Calu3 (cell line): Measurements from ENCODE around the gene COX7A1. TPM values are rescaled to one million over a fixed set of nuclear protein-coding genes. Genes with fewer than 3 reads are reported as not detected.
A peak's percentile ranks its signal among the peaks of the same experiment; 100 is the strongest.
"Not testable (repeated sequence)": the region's sequence is repeated elsewhere in the genome, so short reads cannot be mapped to it uniquely, and the experiment has no call there.

ENCODE experiments used
- BruUV-seq: library from RNA; stranded (reverse); fragments of 400-500 nt; replicated peaks from 2 replicates; lab custom pipeline; 2021; lab: Mats Ljungman, UMichigan
- CTCF ChIA-PET: fragments of 300-600 bp; sonication (Branson Sonifier 250); formaldehyde crosslinking; loops from one replicate; lab custom pipeline; 2022; ENCODE audit warnings: antibody characterized with exemption; lab: Charles Lee
- DNase-seq: peaks from one replicate; pipeline ENCODE4 v3.0.0; 2022
- H3K27ac Mint-ChIP-seq: one replicate; pipeline ENCODE4 v1.8.0; 2022; ENCODE audit warnings: mixed read lengths; ENCODE audit not compliant: unreplicated experiment
- H3K27me3 Mint-ChIP-seq: one replicate; pipeline ENCODE4 v1.8.0; 2022; ENCODE audit warnings: mixed read lengths; ENCODE audit not compliant: unreplicated experiment
- H3K36me3 Mint-ChIP-seq: one replicate; pipeline ENCODE4 v1.8.0; 2022; ENCODE audit warnings: mild to moderate bottlenecking, moderate library complexity, mixed read lengths; ENCODE audit not compliant: insufficient read depth, unreplicated experiment
- H3K4me1 Mint-ChIP-seq: one replicate; pipeline ENCODE4 v1.8.0; 2022; ENCODE audit warnings: mild to moderate bottlenecking, low read depth, mixed read lengths; ENCODE audit not compliant: unreplicated experiment
- H3K4me3 Mint-ChIP-seq: one replicate; pipeline ENCODE4 v1.8.0; 2022; ENCODE audit warnings: mild to moderate bottlenecking, low read depth, moderate library complexity, mixed read lengths; ENCODE audit not compliant: unreplicated experiment
- H3K9me3 Mint-ChIP-seq: one replicate; pipeline ENCODE4 v1.8.0; 2022; ENCODE audit warnings: low read depth, mixed read lengths; ENCODE audit not compliant: unreplicated experiment
- CTCF ChIP-seq: fragments of 200-600 bp; IDR thresholded peaks from one replicate; pipeline ENCODE4 v1.8.0; 2022; ENCODE audit warnings: antibody characterized with exemption; ENCODE audit not compliant: unreplicated experiment
- intact Hi-C: fragments of 100-400 bp; cut with micrococcal nuclease; formaldehyde crosslinking; loops from one replicate; pipeline ENCODE4 v1.10.0; 2022; ENCODE audit not compliant: unreplicated experiment
- total RNA-seq: library from RNA; stranded (reverse); gene quantifications from 2 replicates; pipeline ENCODE4 v1.2.3, GENCODE V29; 2022

The COX7A1 gene
- total RNA-seq, 1 experiment from 2014 or later, result not detected

GRCh38 chr19:36131221-36131620 lies 21.0 kb downstream of the COX7A1 start:
- H3K36me3 Mint-ChIP-seq, result peaks cover 55% of the 10 kb centered on the region
- H3K9me3 Mint-ChIP-seq, BruUV-seq, intact Hi-C loops, H3K27me3 Mint-ChIP-seq, CTCF ChIA-PET, H3K4me3 Mint-ChIP-seq, DNase-seq: not testable (repeated sequence)
- H3K4me1 Mint-ChIP-seq, result peaks cover 50% of the 10 kb centered on the region
- H3K27ac Mint-ChIP-seq, result peak overlapping the region; percentile 93

DNA sequence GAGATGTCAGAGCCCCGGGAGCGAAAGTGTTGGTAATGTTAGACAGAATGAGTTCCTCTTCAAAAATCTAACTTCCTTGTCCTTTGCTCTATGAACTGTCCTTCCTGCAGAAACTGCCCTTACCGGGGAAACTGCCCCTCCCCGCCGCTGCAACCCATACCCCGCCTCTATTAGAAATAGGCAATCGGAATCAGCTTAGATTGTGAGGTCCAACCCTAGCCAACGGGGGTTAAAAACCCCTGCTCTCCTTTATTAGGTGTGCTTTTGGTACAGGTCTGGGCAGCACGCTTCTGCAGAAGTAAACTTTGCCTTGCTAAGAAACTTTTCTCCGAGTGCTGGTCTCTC lies 23.9 kb downstream of the COX7A1 start:
- H3K27ac Mint-ChIP-seq, result peak overlapping the region; percentile 81
- no peaks in the 10 kb centered on the region for H3K9me3 Mint-ChIP-seq
- intact Hi-C loops, result no loop called here
- H3K4me3 Mint-ChIP-seq, result peak overlapping the region; percentile 79
- H3K27me3 Mint-ChIP-seq, result no peaks in the 10 kb centered on the region
- CTCF ChIA-PET, result interaction anchor here (0.6 to 1.9 kb wide), 10 partner anchors 8 to 400 kb away, joined by 3 to 19 read pairs (median 8); partner anchors contain the start of genes CAPNS1, POLR2I, TBCB and ZNF146
- no peak for TF ChIP-seq CTCF
- H3K4me1 Mint-ChIP-seq, result peaks cover 30% of the 10 kb centered on the region
- H3K36me3 Mint-ChIP-seq, result peaks cover 63% of the 10 kb centered on the region
- peak; percentile 38 for DNase-seq
- BruUV-seq, result TSS peak; percentile 93

DNA sequence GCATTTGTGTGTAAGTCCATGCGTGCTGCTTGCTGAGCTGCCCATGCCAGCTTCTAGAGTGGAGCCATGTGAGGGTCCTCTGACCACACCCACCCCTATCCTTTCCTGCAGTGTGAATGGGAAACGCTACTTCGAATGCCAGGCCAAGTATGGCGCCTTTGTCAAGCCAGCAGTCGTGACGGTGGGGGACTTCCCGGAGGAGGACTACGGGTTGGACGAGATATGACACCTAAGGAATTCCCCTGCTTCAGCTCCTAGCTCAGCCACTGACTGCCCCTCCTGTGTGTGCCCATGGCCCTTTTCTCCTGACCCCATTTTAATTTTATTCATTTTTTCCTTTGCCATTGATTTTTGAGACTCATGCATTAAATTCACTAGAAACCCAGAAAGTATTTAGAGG lies 26.7 kb downstream of the COX7A1 start:
- no peaks in the 10 kb centered on the region for H3K9me3 Mint-ChIP-seq
- peaks cover 8% of the 10 kb centered on the region for H3K4me1 Mint-ChIP-seq
- no peaks in the 10 kb centered on the region for H3K27me3 Mint-ChIP-seq
- peaks cover 75% of the 10 kb centered on the region for H3K36me3 Mint-ChIP-seq
- BruUV-seq, result no TSS peak
- no peak for TF ChIP-seq CTCF
- H3K4me3 Mint-ChIP-seq, result no peak overlapping the region
- no peak overlapping the region for H3K27ac Mint-ChIP-seq
- CTCF ChIA-PET, result interaction anchor here (0.5 kb wide), 1 partner anchor 51 kb away, joined by 3 read pairs; no protein-coding TSS in a partner anchor
- no peak for DNase-seq
- intact Hi-C loops, result no loop called here

DNA sequence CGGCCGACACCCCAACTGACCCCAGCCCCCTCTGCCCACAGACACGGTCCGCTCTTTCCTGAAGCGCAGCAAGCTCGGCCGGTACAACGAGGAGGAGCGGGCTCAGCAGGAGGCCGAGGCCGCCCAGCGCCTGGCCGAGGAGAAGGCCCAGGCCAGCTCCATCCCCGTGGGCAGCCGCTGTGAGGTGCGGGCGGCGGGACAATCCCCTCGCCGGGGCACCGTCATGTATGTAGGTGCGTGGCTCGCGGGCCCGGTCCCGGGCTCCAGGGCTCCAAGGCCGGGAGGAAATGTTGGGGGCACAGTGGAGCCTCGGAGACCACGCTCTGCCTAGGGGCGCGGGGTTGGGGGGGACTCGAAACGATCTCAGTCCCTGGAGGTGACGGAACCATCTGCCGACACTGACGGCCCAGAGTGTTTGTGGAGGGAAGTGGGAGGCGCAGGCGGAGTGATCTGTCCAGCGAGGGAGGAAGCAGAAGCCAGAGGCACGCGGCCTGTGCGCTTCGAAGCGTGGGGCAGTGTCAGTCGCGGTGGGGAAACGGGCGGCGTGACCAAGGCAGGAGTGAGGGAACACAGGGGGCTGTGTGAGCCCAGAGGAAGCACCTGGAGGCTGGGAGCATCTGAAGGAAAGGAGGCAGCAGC lies 30.6 kb downstream of the COX7A1 start:
- intact Hi-C loops, result no loop called here
- CTCF ChIA-PET, result no interaction called here
- H3K4me1 Mint-ChIP-seq, result peaks cover 8% of the 10 kb centered on the region
- no peak overlapping the region for H3K4me3 Mint-ChIP-seq
- no peaks in the 10 kb centered on the region for H3K9me3 Mint-ChIP-seq
- H3K27me3 Mint-ChIP-seq, result no peaks in the 10 kb centered on the region
- DNase-seq, result no peak
- no TSS peak for BruUV-seq
- peaks cover 89% of the 10 kb centered on the region for H3K36me3 Mint-ChIP-seq
- TF ChIP-seq CTCF, result no peak
- H3K27ac Mint-ChIP-seq, result no peak overlapping the region

- Mint-ChIP-seq H3K27me3 (no peaks in the 10 kb centered on the region), H3K4me3 (no peak overlapping the region), H3K27ac (peak overlapping the region; percentile 37), H3K9me3 (no peaks in the 10 kb centered on the region), H3K4me1 (peaks cover 15% of the 10 kb centered on the region), H3K36me3 (peaks cover 89% of the 10 kb centered on the region)
- CTCF ChIA-PET, result no interaction called here
- BruUV-seq, result no TSS peak
- no peak for DNase-seq
- intact Hi-C loops, result no loop called here
- TF ChIP-seq CTCF, result no peak
Measured at GRCh38 chr19:36120984-36121358, 31.3 kb downstream of the COX7A1 start.
